Measurements from ENCODE around the gene AGO3.

Gene AGO3

GRCh38 chr1:36087233-36088123 is 156.6 kb downstream of the AGO3 start:
- no peak overlapping the region for H3K4me3 ChIP-seq (ENCODE audit: low read length)
- no peak for TF ChIP-seq ZNF274 (IDR thresholded peaks at IDR 0.05; ENCODE audit: low read depth, low read length)

- H3K4me3 ChIP-seq (ENCODE audit: low read length), result peak overlapping the region; percentile 84; the same call in 1 of the 2 replicates
- no peak for TF ChIP-seq ZNF274 (IDR thresholded peaks at IDR 0.05; ENCODE audit: low read depth, low read length)
These were observed 157.3 kb downstream of the AGO3 start for GRCh38 chr1:36088265-36088576.

GRCh38 chr1:36088577-36089392 is 157.9 kb downstream of the AGO3 start, which contains the start of gene ADPRS:
ADPRS (plus strand) TSS chr1:36088892; CDS start chr1:36088905, 13 bp downstream.
- H3K4me3 ChIP-seq (ENCODE audit: low read length), result peak within 1 kb of the TSS; percentile 84
- no peak for TF ChIP-seq ZNF274 (IDR thresholded peaks at IDR 0.05; ENCODE audit: low read depth, low read length)

- H3K4me3 ChIP-seq (ENCODE audit: low read length), result peak overlapping the region; percentile 84
- no peak for TF ChIP-seq ZNF274 (IDR thresholded peaks at IDR 0.05; ENCODE audit: low read depth, low read length)
These were observed 158.7 kb downstream of the AGO3 start for GRCh38 chr1:36089393-36090121.

- TF ChIP-seq ZNF274 (IDR thresholded peaks at IDR 0.05; ENCODE audit: low read depth, low read length), result no peak
- no peak overlapping the region for H3K4me3 ChIP-seq (ENCODE audit: low read length)
These were observed 160.2 kb downstream of the AGO3 start for GRCh38 chr1:36091141-36091540.

DNA sequence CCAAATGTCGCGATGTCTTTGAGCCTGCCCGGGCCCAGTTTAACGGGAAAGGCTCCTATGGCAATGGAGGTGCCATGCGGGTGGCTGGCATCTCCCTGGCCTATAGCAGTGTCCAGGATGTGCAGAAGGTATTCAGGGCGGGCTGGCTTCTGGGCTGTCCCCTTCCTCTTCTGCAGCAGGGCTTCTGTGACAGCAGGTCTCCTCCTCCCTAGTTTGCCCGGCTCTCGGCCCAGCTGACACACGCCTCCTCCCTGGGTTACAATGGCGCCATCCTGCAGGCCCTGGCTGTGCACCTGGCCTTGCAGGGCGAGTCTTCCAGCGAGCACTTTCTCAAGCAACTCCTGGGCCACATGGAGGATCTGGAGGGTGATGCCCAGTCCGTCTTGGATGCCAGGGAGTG is 160.8 kb downstream of the AGO3 start:
- no peak for TF ChIP-seq ZNF274 (IDR thresholded peaks at IDR 0.05; ENCODE audit: low read depth, low read length)
- no peak overlapping the region for H3K4me3 ChIP-seq (ENCODE audit: low read length)

DNA sequence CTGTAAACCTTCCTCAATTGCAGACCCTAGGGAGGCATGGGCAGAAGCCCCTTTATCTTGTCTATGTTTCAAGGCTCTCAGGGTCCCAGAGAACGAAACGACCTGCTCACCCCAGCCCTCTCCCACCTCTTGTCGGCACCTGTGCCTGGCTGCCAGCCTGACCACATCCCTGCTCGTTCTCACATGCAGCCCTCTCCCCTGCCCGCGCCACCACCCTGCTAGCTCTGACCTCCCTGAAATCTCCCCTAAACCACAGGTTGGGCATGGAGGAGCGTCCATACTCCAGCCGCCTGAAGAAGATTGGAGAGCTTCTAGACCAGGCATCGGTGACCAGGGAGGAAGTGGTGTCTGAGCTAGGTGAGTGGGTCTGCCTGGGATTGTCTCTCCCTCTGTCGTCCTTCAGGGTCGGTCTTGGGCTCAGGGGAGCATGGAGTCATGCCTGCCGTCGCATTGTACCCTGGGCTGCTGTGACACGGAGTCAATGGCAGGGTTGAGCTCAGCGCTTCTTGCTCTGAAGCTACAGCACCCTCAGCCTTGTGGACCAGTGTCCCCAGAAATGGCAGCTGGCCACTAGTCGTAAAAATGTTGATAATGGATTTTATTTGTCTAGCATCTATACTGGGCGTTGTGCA is 161.4 kb downstream of the AGO3 start:
- no peak for TF ChIP-seq ZNF274 (IDR thresholded peaks at IDR 0.05; ENCODE audit: low read depth, low read length)
- H3K4me3 ChIP-seq (ENCODE audit: low read length), result no peak overlapping the region

DNA sequence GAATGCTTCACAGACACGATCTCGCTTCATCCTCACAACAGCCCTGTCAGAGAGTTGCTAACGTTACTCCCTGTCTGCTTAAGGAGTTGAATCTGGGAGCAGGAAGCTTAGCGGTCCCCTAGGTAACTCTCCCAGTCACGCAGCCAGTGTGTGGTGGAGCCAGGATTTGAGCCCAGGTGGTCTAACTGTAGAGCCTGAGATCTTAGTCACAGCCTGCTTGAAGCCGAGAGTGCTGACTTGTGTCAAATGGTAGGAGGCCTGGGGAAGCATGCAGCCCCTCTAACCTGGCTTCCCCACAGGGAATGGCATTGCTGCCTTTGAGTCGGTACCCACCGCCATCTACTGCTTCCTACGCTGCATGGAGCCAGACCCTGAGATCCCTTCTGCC is 161.9 kb downstream of the AGO3 start:
- no peak overlapping the region for H3K4me3 ChIP-seq (ENCODE audit: low read length)
- TF ChIP-seq ZNF274 (IDR thresholded peaks at IDR 0.05; ENCODE audit: low read depth, low read length), result no peak

DNA sequence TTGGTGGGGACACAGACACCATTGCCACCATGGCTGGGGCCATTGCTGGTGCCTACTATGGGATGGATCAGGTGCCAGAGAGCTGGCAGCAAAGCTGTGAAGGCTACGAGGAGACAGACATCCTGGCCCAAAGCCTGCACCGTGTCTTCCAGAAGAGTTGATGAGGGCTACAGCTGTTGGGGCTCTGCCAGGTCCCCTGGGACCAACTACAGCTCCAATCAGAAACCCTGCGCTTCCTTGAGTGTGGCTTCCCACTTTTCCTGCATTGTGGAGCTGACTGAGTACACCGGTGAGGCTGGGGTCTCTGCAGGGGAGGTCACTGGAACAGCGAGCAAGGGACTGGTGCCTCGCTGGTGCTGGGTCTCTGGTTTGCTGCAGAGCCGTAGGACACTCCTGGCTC is 162.3 kb downstream of the AGO3 start:
- TF ChIP-seq ZNF274 (IDR thresholded peaks at IDR 0.05; ENCODE audit: low read depth, low read length), result no peak
- no peak overlapping the region for H3K4me3 ChIP-seq (ENCODE audit: low read length)

- no peak overlapping the region for H3K4me3 ChIP-seq (ENCODE audit: low read length)
- TF ChIP-seq ZNF274 (IDR thresholded peaks at IDR 0.05; ENCODE audit: low read depth, low read length), result no peak
These were observed 163.0 kb downstream of the AGO3 start for GRCh38 chr1:36093929-36094328.

- no peak for TF ChIP-seq ZNF274 (IDR thresholded peaks at IDR 0.05; ENCODE audit: low read depth, low read length)
- H3K4me3 ChIP-seq (ENCODE audit: low read length), result no peak overlapping the region
These were observed 163.7 kb downstream of the AGO3 start for GRCh38 chr1:36094621-36095061.

DNA sequence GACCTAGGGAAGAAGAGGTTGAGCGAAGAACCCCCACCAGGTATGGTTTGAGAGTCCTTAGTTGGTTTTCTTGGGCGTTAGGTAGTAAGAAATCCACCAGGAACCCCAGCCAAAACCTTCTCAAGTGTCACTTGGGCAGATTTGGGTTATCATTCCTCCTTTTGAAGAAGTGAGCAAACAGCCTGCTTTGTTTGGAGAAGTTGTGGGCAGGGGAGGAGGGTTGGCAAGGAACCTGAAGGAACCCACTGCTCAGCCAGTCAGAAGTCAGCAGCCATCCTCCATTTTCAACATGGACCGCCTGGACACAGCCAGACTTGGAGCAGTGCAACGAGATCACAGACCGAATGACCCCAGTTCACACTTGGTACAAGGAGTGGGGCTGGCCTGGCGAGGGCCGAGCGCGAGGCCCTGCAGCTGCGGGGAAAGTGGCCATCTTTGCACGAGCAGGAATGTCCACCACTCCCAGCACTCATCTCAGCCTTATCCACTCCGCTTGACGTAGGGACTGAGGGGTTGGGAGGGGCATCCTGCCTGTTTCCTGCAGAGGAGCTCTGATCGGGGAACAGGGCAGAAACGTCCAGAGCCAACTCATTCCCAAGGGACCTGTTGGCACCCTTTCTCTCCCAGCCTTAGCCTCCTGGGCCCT is 165.0 kb downstream of the AGO3 start:
- TF ChIP-seq ZNF274 (IDR thresholded peaks at IDR 0.05; ENCODE audit: low read depth, low read length), result no peak
- H3K4me3 ChIP-seq (ENCODE audit: low read length), result no peak overlapping the region

Measured in GM08714 (cell line).